Eye (tissue), 1 donor: Measurements from ENCODE around the gene MRPS2.
"Not testable (repeated sequence)": the region's sequence is repeated elsewhere in the genome, so short reads cannot be mapped to it uniquely, and the experiment has no call there.

ENCODE experiments used
- DNase-seq: peaks from one replicate; pipeline ENCODE4 v3.0.0-alpha.2; 2015

The MRPS2 gene

DNA sequence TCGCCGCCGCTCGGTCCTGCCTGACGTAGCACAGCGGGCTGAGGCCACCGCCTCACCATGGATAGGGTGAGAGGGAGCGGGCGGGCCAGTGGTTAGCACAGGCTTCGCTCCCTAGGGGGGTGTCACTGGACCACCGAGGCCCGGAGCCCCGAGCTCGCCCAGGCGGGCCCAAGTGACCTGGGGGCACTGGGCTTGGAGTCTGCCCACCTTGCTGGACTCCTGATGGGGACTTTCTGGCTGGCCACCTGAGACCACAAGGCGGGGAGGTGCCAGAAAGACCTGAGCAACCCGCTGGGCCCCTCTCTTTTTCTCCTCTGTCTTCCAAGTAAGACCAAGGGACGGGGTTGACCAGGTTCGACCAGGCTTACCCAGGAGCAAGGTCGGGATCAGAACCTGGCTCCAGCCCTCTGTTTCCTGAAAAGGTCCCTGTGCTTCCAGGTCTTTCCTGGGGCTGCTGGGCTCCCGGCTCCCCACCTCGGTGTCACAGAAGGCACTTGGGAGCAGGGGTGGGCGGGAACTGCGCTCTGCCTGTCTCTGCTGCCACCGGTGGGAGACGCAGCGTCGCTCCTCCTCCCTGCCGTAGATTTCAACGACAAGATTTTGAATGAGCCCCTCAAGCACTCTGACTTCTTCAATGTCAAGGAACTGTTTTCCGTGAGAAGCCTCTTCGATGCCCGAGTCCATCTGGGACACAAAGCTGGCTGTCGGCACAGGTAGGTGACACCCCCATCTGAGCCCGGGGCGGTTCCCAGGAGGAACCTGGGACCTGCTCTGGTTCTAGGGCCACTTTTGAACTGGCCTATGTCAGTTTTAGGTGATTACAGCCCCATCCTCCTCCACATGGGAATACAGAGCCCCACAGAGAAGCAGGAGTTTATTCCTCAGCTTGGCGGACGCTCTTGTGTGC lies 1.0 kb downstream of the MRPS2 start:
- no peak for DNase-seq

DNA sequence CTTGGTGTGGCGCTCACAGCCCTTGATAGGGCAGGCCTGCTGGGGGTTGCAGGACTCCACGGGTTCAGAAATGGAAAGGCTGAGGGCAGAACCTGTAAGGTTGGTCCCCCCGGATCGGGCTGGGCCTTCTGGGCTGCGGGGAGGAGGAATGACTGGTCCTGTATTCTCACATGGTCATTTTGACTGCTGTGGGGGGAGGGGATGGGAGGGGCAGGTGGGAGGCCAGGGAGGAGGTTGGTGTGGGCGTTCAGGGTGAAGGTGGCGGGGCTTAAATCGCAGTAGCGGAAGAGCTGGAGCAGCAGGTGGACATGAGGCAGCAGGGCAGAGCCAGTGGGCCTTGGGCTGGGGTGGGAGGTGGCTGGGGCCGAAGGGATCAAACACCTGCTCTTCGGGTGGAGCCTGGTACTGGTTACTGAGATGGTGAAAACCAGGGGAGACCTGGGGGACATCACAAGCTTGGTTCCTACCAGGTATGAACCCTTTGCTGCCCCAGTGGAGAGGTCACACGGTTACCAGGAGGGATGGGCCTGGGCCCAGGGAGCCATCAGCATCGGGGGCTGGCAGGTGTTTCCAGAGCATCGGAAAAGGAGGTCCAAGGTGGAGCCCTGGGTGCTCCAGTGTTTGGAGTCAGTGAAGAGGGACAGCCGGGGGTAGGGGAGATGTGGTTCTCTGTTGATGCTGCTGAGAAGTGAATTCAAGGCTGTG lies 1.8 kb downstream of the MRPS2 start:
- no peak for DNase-seq

- DNase-seq, result no peak
Measured at GRCh38 chr9:135502873-135503321, 2.4 kb downstream of the MRPS2 start.

DNA sequence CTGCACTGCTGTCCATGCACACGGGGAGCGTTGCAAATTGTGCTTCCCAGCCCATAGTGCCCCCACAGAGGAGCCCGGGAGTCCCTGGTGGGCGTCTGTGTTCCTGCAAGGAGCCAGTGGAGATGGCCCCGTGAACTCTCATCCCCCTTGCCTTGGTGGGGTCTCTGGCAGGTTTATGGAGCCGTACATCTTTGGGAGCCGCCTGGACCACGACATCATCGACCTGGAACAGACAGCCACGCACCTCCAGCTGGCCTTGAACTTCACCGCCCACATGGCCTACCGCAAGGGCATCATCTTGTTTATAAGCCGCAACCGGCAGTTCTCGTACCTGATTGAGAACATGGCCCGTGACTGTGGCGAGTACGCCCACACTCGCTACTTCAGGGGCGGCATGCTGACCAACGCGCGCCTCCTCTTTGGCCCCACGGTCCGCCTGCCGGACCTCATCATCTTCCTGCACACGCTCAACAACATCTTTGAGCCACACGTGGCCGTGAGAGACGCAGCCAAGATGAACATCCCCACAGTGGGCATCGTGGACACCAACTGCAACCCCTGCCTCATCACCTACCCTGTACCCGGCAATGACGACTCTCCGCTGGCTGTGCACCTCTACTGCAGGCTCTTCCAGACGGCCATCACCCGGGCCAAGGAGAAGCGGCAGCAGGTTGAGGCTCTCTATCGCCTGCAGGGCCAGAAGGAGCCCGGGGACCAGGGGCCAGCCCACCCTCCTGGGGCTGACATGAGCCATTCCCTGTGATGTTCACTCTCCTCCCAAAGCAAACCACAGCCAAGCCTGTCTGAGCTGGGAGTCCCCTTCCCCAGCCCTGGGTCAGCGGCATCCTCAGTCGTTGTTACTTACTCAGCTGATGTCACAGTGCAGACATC lies 3.1 kb downstream of the MRPS2 start:
- no peak for DNase-seq

DNA sequence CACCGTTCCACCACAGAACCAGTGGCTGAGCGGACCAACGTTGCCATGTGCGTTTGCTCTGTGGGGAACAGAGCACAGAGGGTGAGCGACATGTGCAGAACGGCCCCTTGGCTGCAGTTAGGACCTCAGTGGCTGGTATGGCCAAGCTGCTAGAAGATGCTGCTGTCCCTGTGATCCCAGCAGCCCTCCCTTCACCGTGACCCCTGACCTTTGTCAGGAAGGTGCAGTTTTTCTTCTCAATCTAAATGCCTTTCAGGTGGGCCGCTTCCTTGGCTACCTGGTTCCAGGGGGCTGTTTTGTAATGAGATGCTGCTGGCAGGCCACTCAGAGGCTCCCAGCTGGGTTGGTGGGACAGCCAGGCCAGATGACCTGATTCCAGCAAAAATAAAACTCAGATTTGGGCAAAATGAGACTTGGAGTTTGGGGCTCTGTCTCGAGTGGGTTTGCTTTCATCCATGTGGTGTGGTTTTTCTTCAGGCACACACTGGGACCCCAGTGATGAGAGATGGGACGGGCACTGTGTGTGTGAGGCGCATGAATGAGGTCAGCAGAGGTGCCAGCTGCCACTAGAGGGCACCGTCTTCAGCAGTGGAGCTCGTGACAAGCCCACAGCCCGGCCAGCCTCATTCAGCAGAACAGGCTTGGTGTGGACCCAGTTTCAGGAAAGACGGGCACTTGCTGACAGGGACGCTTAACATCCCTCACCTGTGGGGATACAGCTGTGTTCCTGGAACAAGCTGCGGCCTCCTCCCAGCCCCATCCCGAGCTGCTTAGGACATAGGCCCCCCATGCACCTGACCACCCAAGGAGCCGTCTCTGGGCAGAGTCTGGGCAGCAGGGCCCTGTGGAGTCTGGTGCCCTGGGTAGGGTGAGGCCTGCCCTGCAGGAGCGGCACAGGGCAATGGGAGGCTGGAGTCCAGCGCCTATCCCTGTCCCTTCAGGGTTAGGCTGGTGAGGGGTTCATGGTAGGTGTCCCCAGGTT lies 4.1 kb downstream of the MRPS2 start:
- DNase-seq, result peak; percentile 65

DNA sequence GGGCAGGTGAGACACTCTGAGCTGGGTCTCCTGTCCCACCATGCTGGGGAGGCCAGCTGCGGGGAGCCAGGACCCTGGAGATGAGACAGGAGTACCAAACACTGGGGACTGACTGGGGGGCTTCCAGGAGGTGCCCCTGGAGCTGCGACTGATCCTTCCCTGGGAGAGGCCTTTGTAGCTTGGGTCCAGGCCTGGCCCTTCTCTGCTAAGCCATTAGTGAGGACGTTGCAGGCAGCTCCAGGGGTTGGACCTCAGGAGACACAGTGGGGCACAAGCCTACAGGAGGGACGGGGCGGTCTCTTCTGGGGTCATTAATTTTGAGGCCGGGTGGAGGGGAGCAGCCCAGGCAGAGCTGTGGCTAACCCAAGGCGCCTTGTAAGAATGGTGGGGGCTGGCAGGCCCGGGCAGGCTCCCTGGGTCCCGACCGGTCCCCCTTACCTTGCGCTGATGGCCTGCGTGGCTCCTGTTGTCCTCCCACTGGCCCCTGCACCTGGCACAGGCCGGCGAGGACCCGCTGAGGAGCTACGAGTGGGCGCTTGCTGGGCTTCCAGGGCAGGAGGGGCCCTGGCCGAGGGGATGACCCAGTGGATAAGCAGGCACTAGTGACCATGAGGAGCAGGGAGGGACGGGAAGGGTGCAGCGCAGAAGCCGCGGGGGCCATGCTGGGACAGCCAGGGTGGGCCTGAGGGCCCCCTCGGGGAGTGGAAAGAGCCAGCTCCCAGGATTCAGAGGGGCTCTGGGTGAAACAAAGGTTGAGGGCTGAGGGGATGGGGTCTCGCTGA lies 5.1 kb downstream of the MRPS2 start:
- DNase-seq, result no peak

- peak; percentile 45 for DNase-seq
Measured at GRCh38 chr9:135506327-135507103, 6.0 kb downstream of the MRPS2 start.

DNA sequence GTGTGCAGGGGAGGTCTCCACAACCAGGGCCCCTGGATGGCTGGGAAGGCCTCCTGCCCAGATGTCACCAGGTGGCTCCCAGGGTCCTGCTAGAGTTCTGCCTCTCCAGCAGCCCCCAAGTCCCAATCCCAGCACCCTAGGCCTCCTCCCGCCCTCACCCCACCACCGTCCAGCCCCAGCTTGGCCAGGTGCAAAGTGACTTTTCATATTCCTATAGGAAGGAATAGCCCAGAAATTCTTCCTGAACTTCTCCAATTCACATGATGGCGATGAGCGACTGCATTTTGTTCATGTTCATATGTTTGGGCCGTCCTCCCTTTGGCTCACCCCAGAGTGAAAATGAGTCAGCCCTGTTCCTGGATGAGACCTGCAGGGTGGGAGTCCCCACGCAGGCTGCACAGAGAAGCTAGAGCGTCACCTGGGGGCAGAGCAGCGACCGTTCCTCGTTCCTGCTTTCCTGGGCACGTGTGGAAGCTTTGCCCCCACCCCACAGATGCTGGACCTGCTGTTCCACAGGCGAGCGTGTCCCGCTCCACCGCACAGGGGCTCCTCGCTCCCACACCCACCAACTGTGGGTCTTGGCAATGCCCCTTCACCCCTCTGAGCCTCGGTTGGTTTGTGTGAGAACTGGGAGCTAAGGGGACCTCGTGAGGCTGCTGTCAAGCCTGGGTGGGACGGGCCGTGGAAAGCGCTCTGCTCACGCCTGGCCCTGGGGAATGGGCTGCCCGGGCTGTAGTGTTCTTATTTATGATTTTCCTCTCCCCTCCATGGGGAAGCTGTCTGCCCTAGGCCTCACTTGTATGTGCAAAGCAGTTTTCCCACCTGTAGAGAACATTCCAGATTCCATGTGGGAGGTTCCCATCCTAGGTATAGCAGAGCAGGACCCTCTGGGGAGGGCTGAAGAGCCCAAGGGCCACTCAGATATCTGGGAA lies 6.9 kb downstream of the MRPS2 start:
- no peak for DNase-seq

- no peak for DNase-seq
Measured at GRCh38 chr9:135508211-135508820, 7.8 kb downstream of the MRPS2 start.

DNA sequence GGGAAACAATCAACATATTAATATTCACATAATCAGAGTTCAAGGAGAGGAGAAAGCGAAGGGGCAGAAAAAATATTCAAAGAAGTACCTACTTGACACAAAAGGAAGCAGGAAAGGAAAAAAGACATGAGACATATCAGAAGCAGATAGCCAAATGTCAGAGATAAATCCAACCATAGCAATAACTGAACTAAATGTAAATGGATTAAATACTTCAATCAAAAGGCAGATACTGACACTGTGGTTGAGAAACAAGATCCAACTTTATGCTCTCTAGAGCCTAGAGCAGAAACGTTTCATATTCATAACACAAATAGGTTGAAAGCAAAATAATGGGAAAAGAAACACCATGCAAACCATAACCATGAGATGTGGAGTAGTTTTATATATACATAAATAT lies 9.0 kb downstream of the MRPS2 start:
- no peak for DNase-seq

GRCh38 chr9:135512241-135512603 lies 11.7 kb downstream of the MRPS2 start:
- DNase-seq, result no peak

DNA sequence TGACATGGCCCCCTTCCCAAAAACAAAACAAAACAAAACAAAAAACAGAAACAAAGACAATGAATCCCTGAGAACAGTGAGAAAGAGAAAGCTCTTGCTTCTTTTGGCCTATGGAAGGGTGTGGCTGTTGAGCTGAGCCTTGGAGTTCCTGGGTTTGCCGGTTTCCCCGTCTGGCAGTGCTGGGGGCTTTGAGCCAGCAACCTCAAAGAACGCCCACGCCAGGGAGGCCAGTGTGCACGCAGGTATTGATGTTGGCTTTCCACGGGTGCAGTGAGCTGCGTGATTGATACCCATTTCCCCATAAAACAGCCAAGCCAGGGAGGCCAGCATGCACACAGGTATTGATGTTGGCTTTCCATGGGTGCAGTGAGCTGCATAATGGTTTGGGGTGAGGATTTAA lies 12.4 kb downstream of the MRPS2 start:
- DNase-seq, result no peak

- no peak for DNase-seq
Measured at GRCh38 chr9:135513351-135513846, 12.9 kb downstream of the MRPS2 start.

- not testable (repeated sequence) for DNase-seq
Measured at GRCh38 chr9:135513906-135514305, 13.4 kb downstream of the MRPS2 start.

DNA sequence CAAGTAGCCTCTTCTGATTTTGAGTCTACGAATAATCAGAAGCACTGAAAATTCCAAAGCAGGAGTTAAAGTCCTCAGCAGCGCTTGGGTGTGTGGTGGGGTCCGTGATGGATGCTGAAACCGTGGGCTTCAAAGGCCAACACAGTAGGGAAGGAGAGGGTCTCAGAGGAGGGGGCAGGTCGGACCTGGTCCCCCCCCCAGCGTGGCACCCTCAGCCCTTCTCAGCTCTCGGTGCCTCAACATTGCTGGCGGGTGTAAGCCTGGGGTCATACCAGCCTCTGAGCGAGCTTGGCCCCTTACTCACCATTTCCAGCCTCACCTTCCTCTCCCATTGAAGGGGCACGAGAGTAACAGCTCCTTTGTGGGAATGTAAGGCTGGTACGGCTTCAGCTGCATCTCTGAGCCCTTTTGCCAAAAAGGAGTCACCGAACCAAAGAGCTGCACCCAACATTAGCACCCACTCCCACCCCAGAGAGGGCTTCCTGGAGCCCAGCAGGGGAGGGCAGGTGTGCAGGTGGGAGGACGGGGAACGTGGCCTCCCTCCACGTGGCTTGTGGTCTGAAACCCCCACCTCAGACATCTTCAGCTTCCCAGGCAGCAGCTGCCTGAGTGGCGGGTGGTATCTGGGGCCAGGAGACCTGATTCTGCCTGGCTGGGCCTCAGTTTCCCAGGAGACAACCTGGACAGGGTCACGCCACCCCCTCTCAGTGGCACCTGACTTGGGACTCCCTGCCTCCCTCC lies 14.0 kb downstream of the MRPS2 start:
- no peak for DNase-seq

- DNase-seq, result no peak
Measured at GRCh38 chr9:135515083-135515951, 14.8 kb downstream of the MRPS2 start.
